GM13977 (cell line): Measurements from ENCODE around the gene FBXO3.

Source experiments
- DNase-seq: peaks from one replicate; pipeline ENCODE4 v3.0.0; 2012; ENCODE audit warnings: low spot score
- in situ Hi-C: fragments of 300-500 bp; cut with MboI; formaldehyde crosslinking; loops from one replicate; pipeline ENCODE4 v1.12.0; 2022; ENCODE audit warnings: low sequenced_read_pairs, low pct_unique_long_range_greater_than_20kb, mixed read lengths, inconsistent platforms; ENCODE audit not compliant: unreplicated experiment
- TF ChIP-seq, protein P1 (sequence below): IDR thresholded peaks from 2 replicates; pipeline ENCODE4 v1.5.1; 2012; ENCODE audit warnings: mild to moderate bottlenecking, control low read depth; ENCODE audit not compliant: insufficient read depth; ENCODE audit errors: extremely low read depth, missing control alignments

Gene FBXO3

GRCh38 chr11:33778675-33779074 lies 4.4 kb upstream of the FBXO3 start:
- in situ Hi-C loops: no loop called here
- DNase-seq: no peak
- TF ChIP-seq, protein P1, sequence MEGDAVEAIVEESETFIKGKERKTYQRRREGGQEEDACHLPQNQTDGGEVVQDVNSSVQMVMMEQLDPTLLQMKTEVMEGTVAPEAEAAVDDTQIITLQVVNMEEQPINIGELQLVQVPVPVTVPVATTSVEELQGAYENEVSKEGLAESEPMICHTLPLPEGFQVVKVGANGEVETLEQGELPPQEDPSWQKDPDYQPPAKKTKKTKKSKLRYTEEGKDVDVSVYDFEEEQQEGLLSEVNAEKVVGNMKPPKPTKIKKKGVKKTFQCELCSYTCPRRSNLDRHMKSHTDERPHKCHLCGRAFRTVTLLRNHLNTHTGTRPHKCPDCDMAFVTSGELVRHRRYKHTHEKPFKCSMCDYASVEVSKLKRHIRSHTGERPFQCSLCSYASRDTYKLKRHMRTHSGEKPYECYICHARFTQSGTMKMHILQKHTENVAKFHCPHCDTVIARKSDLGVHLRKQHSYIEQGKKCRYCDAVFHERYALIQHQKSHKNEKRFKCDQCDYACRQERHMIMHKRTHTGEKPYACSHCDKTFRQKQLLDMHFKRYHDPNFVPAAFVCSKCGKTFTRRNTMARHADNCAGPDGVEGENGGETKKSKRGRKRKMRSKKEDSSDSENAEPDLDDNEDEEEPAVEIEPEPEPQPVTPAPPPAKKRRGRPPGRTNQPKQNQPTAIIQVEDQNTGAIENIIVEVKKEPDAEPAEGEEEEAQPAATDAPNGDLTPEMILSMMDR: no peak

- TF ChIP-seq, protein P1: no peak
- in situ Hi-C loops: no loop called here
- no peak for DNase-seq
Measured at GRCh38 chr11:33777906-33778305, 3.6 kb upstream of the FBXO3 start.

GRCh38 chr11:33775832-33776470 lies 1.6 kb upstream of the FBXO3 start:
- in situ Hi-C loops: no loop called here
- TF ChIP-seq, protein P1: peak; percentile 1
- DNase-seq: peak; percentile 32

GRCh38 chr11:33775467-33775807 lies 1.1 kb upstream of the FBXO3 start:
- DNase-seq: no peak

GRCh38 chr11:33774736-33775466 lies 581 bp upstream of the FBXO3 start:
- in situ Hi-C loops: no loop called here
- DNase-seq: no peak
- TF ChIP-seq, protein P1: no peak

More at GRCh38 chr11:33775467-33775807, 1.1 kb upstream of the FBXO3 start:
- TF ChIP-seq, protein P1: no peak
- in situ Hi-C loops: no loop called here

DNA sequence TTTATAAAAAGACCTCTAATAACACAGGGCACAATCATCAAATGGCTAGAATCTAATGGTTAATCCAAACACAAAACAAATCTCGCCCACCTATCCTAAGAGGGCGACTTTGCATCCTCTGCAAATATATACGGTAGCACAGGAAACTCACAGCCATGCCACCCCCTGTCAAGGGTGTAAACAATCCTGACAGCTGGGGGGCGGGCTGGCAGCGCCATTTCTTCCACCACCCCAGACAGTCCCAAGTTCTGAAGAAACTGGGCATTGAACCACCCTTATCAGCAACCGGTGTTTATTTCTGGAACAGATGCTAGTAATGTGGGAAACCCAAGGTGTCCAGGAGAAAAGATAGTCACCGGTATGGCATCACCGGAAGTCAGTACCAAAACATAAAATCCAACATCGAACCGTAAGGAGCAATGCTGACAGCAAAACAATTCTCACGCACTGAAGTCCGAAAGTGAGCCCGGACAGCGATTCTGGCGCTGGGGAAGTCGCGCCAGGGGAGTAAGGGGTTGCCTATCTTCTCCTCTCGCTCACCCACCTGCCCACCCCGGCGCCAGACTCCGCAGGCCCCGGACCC lies 825 bp downstream of the FBXO3 start:
- in situ Hi-C loops: no loop called here
- peak; percentile 39 for DNase-seq
- TF ChIP-seq, protein P1: no peak
